HEK293 (cell line): ENCODE measurements around the gene ELN.

Experiments
- ATF2 ChIP-seq: fragments of 450-650 bp; formaldehyde crosslinking; IDR thresholded peaks from 2 replicates; pipeline ENCODE4 v1.5.1; 2016; ENCODE audit warnings: missing biosample characterization, missing genetic modification characterization, low read depth
- GLI2 ChIP-seq: fragments of 450-650 bp; formaldehyde crosslinking; IDR thresholded peaks from 2 replicates; pipeline ENCODE4; 2017; ENCODE audit warnings: missing biosample characterization, missing genetic modification characterization, low read depth, borderline replicate concordance
- GLIS2 ChIP-seq: fragments of 450-650 bp; formaldehyde crosslinking; IDR thresholded peaks from 2 replicates; pipeline ENCODE4 v1.5.1; 2016; ENCODE audit warnings: missing biosample characterization, missing genetic modification characterization
- RBAK ChIP-seq: fragments of 450-650 bp; formaldehyde crosslinking; IDR thresholded peaks from 2 replicates; pipeline ENCODE4 v1.5.1; 2016; ENCODE audit warnings: missing biosample characterization, missing genetic modification characterization
- REPIN1 ChIP-seq: fragments of 450-650 bp; formaldehyde crosslinking; IDR thresholded peaks from 2 replicates; pipeline ENCODE4 v1.5.1; 2017; ENCODE audit warnings: missing biosample characterization, missing genetic modification characterization, low read depth
- SCRT1 ChIP-seq: fragments of 450-650 bp; formaldehyde crosslinking; IDR thresholded peaks from 2 replicates; pipeline ENCODE4 v1.5.1; 2016; ENCODE audit warnings: missing biosample characterization, missing genetic modification characterization, borderline replicate concordance
- TSHZ1 ChIP-seq: fragments of 450-650 bp; formaldehyde crosslinking; IDR thresholded peaks from 2 replicates; pipeline ENCODE4 v1.5.1; 2016; ENCODE audit warnings: missing biosample characterization, missing genetic modification characterization, borderline replicate concordance
- ZBTB10 ChIP-seq: fragments of 450-650 bp; formaldehyde crosslinking; IDR thresholded peaks from 2 replicates; pipeline ENCODE4 v1.5.1; 2016; ENCODE audit warnings: missing biosample characterization, missing genetic modification characterization
- ZBTB48 ChIP-seq: fragments of 450-650 bp; formaldehyde crosslinking; IDR thresholded peaks from 2 replicates; pipeline ENCODE4 v1.5.1; 2016; ENCODE audit warnings: missing biosample characterization, missing genetic modification characterization
- ZFP69B ChIP-seq: fragments of 450-650 bp; formaldehyde crosslinking; IDR thresholded peaks from 2 replicates; pipeline ENCODE4 v1.5.1; 2016; ENCODE audit warnings: missing biosample characterization, missing genetic modification characterization
- ZNF132 ChIP-seq: fragments of 450-650 bp; formaldehyde crosslinking; IDR thresholded peaks from 2 replicates; pipeline ENCODE4 v1.5.1; 2017; ENCODE audit warnings: missing biosample characterization, missing genetic modification characterization, borderline replicate concordance
- ZNF155 ChIP-seq: fragments of 450-650 bp; formaldehyde crosslinking; IDR thresholded peaks from 2 replicates; pipeline ENCODE4 v1.5.1; 2016; ENCODE audit warnings: missing biosample characterization, missing genetic modification characterization
- ZNF19 ChIP-seq: fragments of 450-650 bp; formaldehyde crosslinking; IDR thresholded peaks from 2 replicates; pipeline ENCODE4; 2016; ENCODE audit warnings: missing biosample characterization, missing genetic modification characterization, low read depth
- ZNF221 ChIP-seq: fragments of 450-650 bp; formaldehyde crosslinking; IDR thresholded peaks from 2 replicates; pipeline ENCODE4 v1.5.1; 2017; ENCODE audit warnings: missing biosample characterization, missing genetic modification characterization, borderline replicate concordance
- ZNF239 ChIP-seq: fragments of 450-650 bp; formaldehyde crosslinking; IDR thresholded peaks from 2 replicates; pipeline ENCODE4 v1.5.1; 2016; ENCODE audit warnings: missing biosample characterization, missing genetic modification characterization
- ZNF324 ChIP-seq: fragments of 450-650 bp; formaldehyde crosslinking; IDR thresholded peaks from 2 replicates; pipeline ENCODE4 v1.5.1; 2016; ENCODE audit warnings: missing biosample characterization, missing genetic modification characterization
- ZNF335 ChIP-seq: fragments of 450-650 bp; formaldehyde crosslinking; conservative IDR thresholded peaks from 2 replicates; pipeline ENCODE4 v1.5.1; 2016; ENCODE audit warnings: missing biosample characterization, missing genetic modification characterization
- ZNF341 ChIP-seq: fragments of 450-650 bp; formaldehyde crosslinking; IDR thresholded peaks from 2 replicates; pipeline ENCODE4; 2016; ENCODE audit warnings: low read depth, missing biosample characterization, missing genetic modification characterization
- ZNF423 ChIP-seq: fragments of 450-650 bp; formaldehyde crosslinking; IDR thresholded peaks from 2 replicates; pipeline ENCODE4 v1.5.1; 2016; ENCODE audit warnings: missing biosample characterization, missing genetic modification characterization
- ZNF426 ChIP-seq: fragments of 450-650 bp; formaldehyde crosslinking; IDR thresholded peaks from 2 replicates; pipeline ENCODE4 v1.5.1; 2017; ENCODE audit warnings: missing biosample characterization, missing genetic modification characterization, mild to moderate bottlenecking, inconsistent platforms, moderate library complexity
- ZNF488 ChIP-seq: fragments of 450-650 bp; formaldehyde crosslinking; IDR thresholded peaks from 2 replicates; pipeline ENCODE4 v1.5.1; 2016; ENCODE audit warnings: missing biosample characterization, missing genetic modification characterization
- ZNF623 ChIP-seq: fragments of 450-650 bp; formaldehyde crosslinking; IDR thresholded peaks from 2 replicates; pipeline ENCODE4 v1.5.1; 2016; ENCODE audit warnings: missing biosample characterization, missing genetic modification characterization
- ZNF654 ChIP-seq: fragments of 450-650 bp; formaldehyde crosslinking; IDR thresholded peaks from 2 replicates; pipeline ENCODE4 v1.5.1; 2016; ENCODE audit warnings: low read depth, missing biosample characterization, missing genetic modification characterization
- ZNF692 ChIP-seq: fragments of 450-650 bp; formaldehyde crosslinking; IDR thresholded peaks from 2 replicates; pipeline ENCODE4 v1.5.1; 2016; ENCODE audit warnings: missing biosample characterization, missing genetic modification characterization
- ZNF704 ChIP-seq: fragments of 450-650 bp; formaldehyde crosslinking; IDR thresholded peaks from 2 replicates; pipeline ENCODE4 v1.5.1; 2016; ENCODE audit warnings: missing biosample characterization, missing genetic modification characterization
- ZNF785 ChIP-seq: fragments of 450-650 bp; formaldehyde crosslinking; IDR thresholded peaks from 2 replicates; pipeline ENCODE4 v1.5.1; 2016; ENCODE audit warnings: missing biosample characterization, missing genetic modification characterization
- ZSCAN18 ChIP-seq: fragments of 450-650 bp; formaldehyde crosslinking; IDR thresholded peaks from 2 replicates; pipeline ENCODE4 v1.5.1; 2016; ENCODE audit warnings: missing biosample characterization, missing genetic modification characterization

The ELN gene

GRCh38 chr7:74084722-74085578 lies 57.0 kb downstream of the ELN start (continued):
- TF ChIP-seq ZNF692 (tag by site-specific recombination): peak; percentile 85
- TF ChIP-seq TSHZ1: no peak
- TF ChIP-seq ZNF132 (tag by site-specific recombination): no peak
- TF ChIP-seq ZNF324 (tag by site-specific recombination): no peak
- peak; percentile 41 for TF ChIP-seq ZFP69B
- TF ChIP-seq ZNF785 (tag by site-specific recombination): no peak
- TF ChIP-seq ZNF654 (tag by site-specific recombination): no peak
- no peak for TF ChIP-seq ZNF488
- peak; percentile 49 for TF ChIP-seq ZNF335 (tag by site-specific recombination)
- no peak for TF ChIP-seq ZNF221
- TF ChIP-seq ZNF155 (tag by site-specific recombination): no peak
- no peak for TF ChIP-seq GLIS2 (tag by site-specific recombination)
- TF ChIP-seq GLI2 (tag by site-specific recombination): no peak
- no peak for TF ChIP-seq ZNF704
- TF ChIP-seq ATF2: no peak
- no peak for TF ChIP-seq RBAK (tag by site-specific recombination)
- TF ChIP-seq ZNF623: no peak
- TF ChIP-seq REPIN1 (tag by site-specific recombination): no peak
- no peak for TF ChIP-seq ZNF239
- TF ChIP-seq ZNF426 (tag by site-specific recombination): no peak
- no peak for TF ChIP-seq SCRT1 (tag by site-specific recombination)
- peak; percentile 67; the same call in 1 of the 2 replicates for TF ChIP-seq ZBTB48 (tag by site-specific recombination)
- TF ChIP-seq ZNF423 (tag by site-specific recombination): no peak
- TF ChIP-seq ZNF341: no peak
- no peak for TF ChIP-seq ZSCAN18 (tag by site-specific recombination)
- no peak for TF ChIP-seq ZBTB10 (tag by site-specific recombination)
- no peak for TF ChIP-seq ZNF19
